ENCODE measurements around the gene PTF1A. TPM values are rescaled to one million over a fixed set of nuclear protein-coding genes. Genes with fewer than 3 reads are reported as not detected.

Gene PTF1A
- total and polyA plus RNA-seq, 4 donors = not detected

- Histone ChIP-seq H3K4me1 (ENCODE audit: control insufficient read depth in 4 of 4, insufficient read depth in 4 of 4, low read length in 3 of 4) (peaks cover 0 to 6% (median 3%) of the 10 kb centered on the region in 4 donors), H3K4me3 (ENCODE audit: low read depth in 1 of 3, low read length in 3 of 3) (no peak overlapping the region), H3K9ac (ENCODE audit: low read depth in 1 of 2, low read length in 2 of 2) (no peak overlapping the region), H3K9me3 (ENCODE audit: control insufficient read depth in 4 of 4, low read length in 3 of 4) (no peaks in the 10 kb centered on the region), H3K36me3 (ENCODE audit: control insufficient read depth in 4 of 4, insufficient read depth in 3 of 4, low read depth in 1 of 4, low read length in 3 of 4) (no peaks in the 10 kb centered on the region), H3K27me3 (ENCODE audit: control insufficient read depth in 4 of 4, insufficient read depth in 4 of 4, low read length in 3 of 4) (no peaks in the 10 kb centered on the region), H3K27ac (ENCODE audit: low read depth in 1 of 2, low read length in 2 of 2) (no peak overlapping the region)
- 51% methylated on average over 14 of the region's 14 CpGs for WGBS
- TF ChIP-seq GABPA (IDR thresholded peaks at IDR 0.05 in 1 of 2, conservative IDR thresholded peaks at IDR 0.05 in 1 of 2) (no peak), HNF4A (conservative IDR thresholded peaks at IDR 0.05) (no peak), MAX (IDR thresholded peaks at IDR 0.05) (no peak), RXRA (IDR thresholded peaks at IDR 0.05) (no peak), SP1 (IDR thresholded peaks at IDR 0.05) (no peak), HNF4G (IDR thresholded peaks at IDR 0.05) (no peak), FOXA1 (IDR thresholded peaks at IDR 0.05) (no peak), RAD21 (IDR thresholded peaks at IDR 0.05) (no peak), EGR1 (IDR thresholded peaks at IDR 0.05; ENCODE audit: low read depth in 2 of 2) (no peak), TAF1 (conservative IDR thresholded peaks at IDR 0.05) (no peak), YY1 (IDR thresholded peaks at IDR 0.05) (no peak)
- DNase-seq (ENCODE audit: low spot score) = no peak
Measured at GRCh38 chr10:23157239-23157681, 34.9 kb upstream of the PTF1A start.

- no peaks in the 10 kb centered on the region for H3K9me3 ChIP-seq (ENCODE audit: control insufficient read depth in 4 of 4, low read length in 3 of 4)
- H3K27me3 ChIP-seq (ENCODE audit: control insufficient read depth in 4 of 4, insufficient read depth in 4 of 4, low read length in 3 of 4) = no peaks in the 10 kb centered on the region
- WGBS = 41% methylated on average over 12 of the region's 12 CpGs
- no peak for TF ChIP-seq EGR1 (IDR thresholded peaks at IDR 0.05; ENCODE audit: low read depth in 2 of 2)
- TF ChIP-seq FOXA2 (IDR thresholded peaks at IDR 0.05) = no peak
- TF ChIP-seq TAF1 (conservative IDR thresholded peaks at IDR 0.05) = no peak
- TF ChIP-seq CTCF (IDR thresholded peaks at IDR 0.05; ENCODE audit: low read depth, low read length, missing input control) = peak; percentile 40
- TF ChIP-seq REST (IDR thresholded peaks at IDR 0.05) = no peak
- TF ChIP-seq SP1 (IDR thresholded peaks at IDR 0.05) = no peak
- TF ChIP-seq RXRA (IDR thresholded peaks at IDR 0.05) = no peak
- TF ChIP-seq ZBTB33 (IDR thresholded peaks at IDR 0.05) = no peak
- TF ChIP-seq ATF3 (IDR thresholded peaks at IDR 0.05) = no peak
- no peak for TF ChIP-seq HNF4G (IDR thresholded peaks at IDR 0.05)
- no peak for TF ChIP-seq HNF4A (conservative IDR thresholded peaks at IDR 0.05)
- peak in 1 of 2 donors; percentile 29 for TF ChIP-seq JUND (IDR thresholded peaks at IDR 0.05)
- TF ChIP-seq FOXA1 (IDR thresholded peaks at IDR 0.05) = no peak
- TF ChIP-seq NR2F2 (IDR thresholded peaks at IDR 0.05) = peak; percentile 27
- no peak for DNase-seq (ENCODE audit: low spot score)
- no peak overlapping the region for H3K9ac ChIP-seq (ENCODE audit: low read depth in 1 of 2, low read length in 2 of 2)
- peaks cover 0 to 6% (median 3%) of the 10 kb centered on the region in 4 donors for H3K4me1 ChIP-seq (ENCODE audit: control insufficient read depth in 4 of 4, insufficient read depth in 4 of 4, low read length in 3 of 4)
- no peak overlapping the region for H3K4me3 ChIP-seq (ENCODE audit: low read depth in 1 of 3, low read length in 3 of 3)
- H3K27ac ChIP-seq (ENCODE audit: low read depth in 1 of 2, low read length in 2 of 2) = no peak overlapping the region
- H3K36me3 ChIP-seq (ENCODE audit: control insufficient read depth in 4 of 4, insufficient read depth in 3 of 4, low read depth in 1 of 4, low read length in 3 of 4) = no peaks in the 10 kb centered on the region
Measured at GRCh38 chr10:23157691-23158369, 34.3 kb upstream of the PTF1A start.
